HepG2 (cell line): Measurements from ENCODE around the gene PGAP3. TPM values are rescaled to one million over a fixed set of nuclear protein-coding genes. Genes with fewer than 3 reads are reported as not detected.

Experiments used
- ATAC-seq: fragments of 200-7000 bp; cut with Tn5 transposase; 3 replicates; pipeline ENCODE4 v1.9.1; 2020; ENCODE audit warnings: mild to moderate bottlenecking, moderate library complexity
- BruUV-seq: library from RNA; stranded (reverse); fragments of 400-500 nt; replicated peaks from 2 replicates; lab custom pipeline; 2021; lab: Mats Ljungman, UMichigan
- CTCF ChIA-PET: fragments of 300-600 bp; formaldehyde crosslinking; extraction: SDS; loops from one replicate; lab custom pipeline; 2021; ENCODE audit warnings: low total read pairs, inconsistent platforms, low intra/inter-chr PET ratio; lab: Yijun Ruan, JAX
- POLR2A ChIA-PET: fragments of 350-600 bp; sonication (Branson Sonifier 250); formaldehyde crosslinking; loops from one replicate; lab custom pipeline; 2020; ENCODE audit warnings: antibody characterized with exemption, inconsistent platforms; lab: Yijun Ruan, JAX
- DNase-seq: peaks from one replicate; pipeline ENCODE4 v3.0.0-alpha.2; 2015; ENCODE audit warnings: low spot score
- FAIRE-seq: peaks from 3 replicates; lab custom pipeline; 2011; peaks lifted over from hg19 to GRCh38; lab: Jason Lieb, UNC
- H2AFZ ChIP-seq: one replicate; pipeline ENCODE4 v1.6.1; 2011; ENCODE audit warnings: low read length, inconsistent platforms
- H3K27ac ChIP-seq: fragments of 300-600 bp; 3 replicates; pipeline ENCODE4 v1.8.0; 2011; ENCODE audit warnings: mixed run types, mild to moderate bottlenecking, mixed read lengths, low read length, inconsistent platforms; ENCODE audit not compliant: insufficient read depth; ENCODE audit errors: extremely low read length
- H3K27me3 ChIP-seq, 2 experiments: fragments of 200-600 bp in 1 of 2; 2 replicates in 1 of 2; 3 replicates in 1 of 2; pipeline versions ENCODE4 v1.6.0 to v1.8.0; 2011; ENCODE audit warnings: low read length in 2 of 2, mild to moderate bottlenecking in 2 of 2, moderate library complexity in 2 of 2, inconsistent platforms in 1 of 2; ENCODE audit not compliant: insufficient read depth in 2 of 2, control insufficient read depth in 1 of 2
- H3K36me3 ChIP-seq, 2 experiments: fragments of 200-600 bp in 1 of 2; replicated peaks in 1 of 2; 2 replicates in 1 of 2; 3 replicates in 1 of 2; pipeline versions ENCODE4 v1.5.1 to v1.8.0; 2011; ENCODE audit warnings: low read length in 2 of 2, inconsistent platforms in 1 of 2; ENCODE audit not compliant: insufficient read depth in 2 of 2, control insufficient read depth in 1 of 2
- H3K4me1 ChIP-seq: 2 replicates; pipeline ENCODE4 v1.5.1; 2012; ENCODE audit warnings: low read length, inconsistent platforms; ENCODE audit not compliant: insufficient read depth
- H3K4me2 ChIP-seq: 2 replicates; pipeline ENCODE4 v1.6.0; 2011; ENCODE audit warnings: low read depth, low read length, inconsistent platforms
- H3K4me3 ChIP-seq, 3 experiments: fragments of 200-600 bp in 1 of 3; sonication (generic), shearing (Covaris generic) in 1 of 3; replicated peaks in 1 of 3; 2 replicates each; pipeline ENCODE4 v1.5.1; 2011 to 2016; ENCODE audit warnings: low read length in 3 of 3, inconsistent platforms in 2 of 3, low read depth in 2 of 3, mild to moderate bottlenecking in 2 of 3, control low read depth in 1 of 3, mixed read lengths in 1 of 3; ENCODE audit not compliant: insufficient read depth in 1 of 3
- H3K79me2 ChIP-seq: one replicate; pipeline ENCODE4 v1.6.1; 2011; ENCODE audit warnings: low read length, inconsistent platforms; ENCODE audit not compliant: insufficient read depth
- H3K9ac ChIP-seq: 2 replicates; pipeline ENCODE4 v1.6.0; 2011; ENCODE audit warnings: mild to moderate bottlenecking, low read depth, low read length, inconsistent platforms; ENCODE audit not compliant: insufficient read depth
- H3K9me3 ChIP-seq: 2 replicates; pipeline ENCODE4 v1.5.1; 2012; ENCODE audit warnings: mild to moderate bottlenecking, low read length
- H4K20me1 ChIP-seq: 2 replicates; pipeline ENCODE4 v1.6.0; 2011; ENCODE audit warnings: inconsistent platforms, mild to moderate bottlenecking, low read length, moderate library complexity; ENCODE audit not compliant: insufficient read depth
- AHR ChIP-seq: IDR thresholded peaks from 2 replicates; pipeline ENCODE4 v1.6.1; 2018; ENCODE audit warnings: missing genetic modification reagents, missing compliant biosample characterization
- CHD2 ChIP-seq: IDR thresholded peaks from 2 replicates; pipeline ENCODE4 v1.6.1; 2011; ENCODE audit warnings: low read depth, low read length, improper control_type of control experiment
- CREB3 ChIP-seq: sonication (generic); formaldehyde crosslinking; IDR thresholded peaks from 2 replicates; pipeline ENCODE4 v1.5.0; 2020; ENCODE audit warnings: missing genetic modification reagents
- FOSL1 ChIP-seq: sonication (generic); formaldehyde crosslinking; IDR thresholded peaks from 2 replicates; pipeline ENCODE4 v1.9.0; 2021; ENCODE audit warnings: missing genetic modification reagents, borderline replicate concordance
- FOXO1 ChIP-seq: sonication (generic); formaldehyde crosslinking; IDR thresholded peaks from 2 replicates; pipeline ENCODE4 v1.4.0; 2020; ENCODE audit warnings: missing genetic modification reagents
- HDAC1 ChIP-seq: sonication (generic); formaldehyde crosslinking; IDR thresholded peaks from 2 replicates; pipeline ENCODE4 v1.5.1; 2020; ENCODE audit warnings: mild to moderate bottlenecking, missing genetic modification reagents
- KDM6A ChIP-seq: IDR thresholded peaks from 2 replicates; pipeline ENCODE4 v1.6.1; 2016; ENCODE audit warnings: low read depth
- RERE ChIP-seq: IDR thresholded peaks from 2 replicates; pipeline ENCODE4 v1.6.1; 2016; ENCODE audit warnings: low read depth, missing genetic modification reagents, missing compliant biosample characterization
- SNAI1 ChIP-seq: sonication (generic); formaldehyde crosslinking; IDR thresholded peaks from 2 replicates; pipeline ENCODE4 v1.5.0; 2020; ENCODE audit warnings: mild to moderate bottlenecking, missing genetic modification reagents, borderline replicate concordance
- ZBTB44 ChIP-seq: sonication (generic); formaldehyde crosslinking; IDR thresholded peaks from 2 replicates; pipeline ENCODE4 v1.4.0; 2020; ENCODE audit warnings: missing genetic modification reagents
- ZNF205 ChIP-seq: IDR thresholded peaks from 2 replicates; pipeline ENCODE4 v1.6.1; 2018; ENCODE audit warnings: missing biosample characterization, missing genetic modification reagents
- ZNF207 ChIP-seq: fragments of 450-650 bp; IDR thresholded peaks from 2 replicates; pipeline ENCODE4 v1.6.1; 2016; ENCODE audit warnings: antibody characterized with exemption, borderline replicate concordance
- ZNF317 ChIP-seq: sonication (generic); formaldehyde crosslinking; IDR thresholded peaks from 2 replicates; pipeline ENCODE4 v1.5.0; 2020; ENCODE audit warnings: mild to moderate bottlenecking, missing genetic modification reagents
- ZNF800 ChIP-seq: sonication (generic); formaldehyde crosslinking; IDR thresholded peaks from 2 replicates; pipeline ENCODE4 v1.4.0; 2020; ENCODE audit warnings: missing genetic modification reagents
- ZSCAN20 ChIP-seq: sonication (generic); formaldehyde crosslinking; IDR thresholded peaks from 2 replicates; pipeline ENCODE4 v1.4.0; 2020; ENCODE audit warnings: missing genetic modification reagents, mild to moderate bottlenecking, borderline replicate concordance
- WGBS: methylation state at CpG from one replicate; pipeline ENCODE4 v1.1.6; 2017; ENCODE audit warnings: low lambda C conversion rate; 5-methylcytosine and 5-hydroxymethylcytosine counted together
- in situ Hi-C: cut with HindIII; loops from 2 replicates; pipeline ENCODE4 v1.10.0; 2017; ENCODE audit warnings: low pct_unique_long_range_greater_than_20kb; ENCODE audit not compliant: extremely low pct_ligation_motif_present
- intact Hi-C: fragments of 100-400 bp; cut with micrococcal nuclease; formaldehyde crosslinking; loops from one replicate; pipeline ENCODE4 v1.10.0; 2022; ENCODE audit not compliant: unreplicated experiment
- polyA plus RNA-seq, 8 experiments: library from polyadenylated mRNA; depleted of rRNA in 3 of 8; stranded (reverse) in 7 of 8; unstranded in 1 of 8; fragments of >200 nt; fragmentation: Illumina TruSeq in 4 of 8; extraction: Trizol in 4 of 8; gene quantifications; 2 replicates each; pipeline versions ENCODE4 v1.2.1 to v1.2.3, GENCODE V29; 2011 to 2016; ENCODE audit warnings: low read depth in 4 of 8, missing spikeins in 1 of 8, mixed read lengths in 1 of 8; ENCODE audit not compliant: insufficient read depth in 1 of 8
- total RNA-seq, 5 experiments: library from RNA; depleted of rRNA; stranded (reverse); fragments of >200 nt; fragmentation: Illumina TruSeq; extraction: Trizol; gene quantifications; 2 replicates each; pipeline ENCODE4 v1.2.3, GENCODE V29; 2016; ENCODE audit warnings: low read depth in 1 of 5

Gene PGAP3
- total and polyA plus RNA-seq, 2 of the 13 experiments (the other 11 are each of a cell fraction or from before 2014, with no cell fraction given), result 11.9 to 14.6 TPM

- intact Hi-C loops (loop anchor here (1.0 kb wide), 1 partner anchor 10 kb away; no protein-coding TSS in a partner anchor), in situ Hi-C loops (no loop called here)
- ChIA-PET POLR2A (interaction anchor here (1.0 to 1.1 kb wide), 2 partner anchors 10 to 38 kb away, joined by 3 read pairs; no protein-coding TSS in a partner anchor), CTCF (interaction anchor here (0.9 to 5.6 kb wide), 4 partner anchors 11 to 120 kb away, joined by 5 to 70 read pairs (median 8); no protein-coding TSS in a partner anchor)
- DNase-seq (no peak), FAIRE-seq (no peak), ATAC-seq (no peak)
- Histone ChIP-seq H3K9me3 (no peaks in the 10 kb centered on the region), H3K79me2 (peaks cover 14% of the 10 kb centered on the region), H4K20me1 (no peaks in the 10 kb centered on the region), H3K4me3 (no peak overlapping the region), H3K4me1 (peaks cover 86% of the 10 kb centered on the region), H3K4me2 (no peak overlapping the region), H3K27me3 (peaks cover 5 to 40% of the 10 kb centered on the region in 2 experiments; a peak in 3 of 5 replicates), H3K9ac (no peak overlapping the region), H3K36me3 (no peaks in the 10 kb centered on the region), H3K27ac (no peak overlapping the region), H2AFZ (no peak overlapping the region)
- WGBS, result 31% methylated on average over 8 of the region's 8 CpGs
- BruUV-seq, result no TSS peak
- no peak for TF ChIP-seq FOXO1
- no peak for TF ChIP-seq CREB3
- no peak for TF ChIP-seq ZNF207
- no peak for TF ChIP-seq AHR (CRISPR knock-in tag)
- TF ChIP-seq ZBTB44 (CRISPR knock-in tag), result no peak
- TF ChIP-seq SNAI1 (CRISPR knock-in tag), result no peak
- TF ChIP-seq HDAC1 (CRISPR knock-in tag), result no peak
- no peak for TF ChIP-seq ZNF800 (CRISPR knock-in tag)
- no peak for TF ChIP-seq ZSCAN20 (CRISPR knock-in tag)
- TF ChIP-seq ZNF317 (CRISPR knock-in tag), result no peak
- no peak for TF ChIP-seq ZNF205 (CRISPR knock-in tag)
- TF ChIP-seq KDM6A (CRISPR knock-in tag), result no peak
- TF ChIP-seq RERE (CRISPR knock-in tag), result no peak
- no peak for TF ChIP-seq CHD2
- no peak for TF ChIP-seq FOSL1
Measured at GRCh38 chr17:39633570-39634183, 54.2 kb downstream of the PGAP3 start.
